Measurements from ENCODE around the gene SPO11.

DNA sequence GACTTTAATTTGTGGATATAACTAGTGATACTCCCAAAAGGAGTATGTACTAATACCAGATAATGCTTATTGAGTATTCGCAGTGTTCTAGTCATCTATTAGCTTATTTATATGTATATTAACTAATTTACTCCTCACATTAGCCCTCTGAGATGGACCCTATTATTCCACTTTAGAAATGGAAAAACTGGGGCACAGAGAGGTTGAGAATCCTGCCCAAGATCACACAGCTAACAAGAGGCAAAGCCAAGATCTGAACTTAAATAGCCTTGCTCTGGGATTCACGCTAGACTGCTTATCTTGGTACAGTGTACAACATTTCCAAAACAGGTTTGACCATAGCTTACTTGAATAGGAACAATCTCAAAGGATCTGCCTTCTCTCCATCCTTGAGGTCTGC, 8.5 kb upstream of the SPO11 start:
- TF ChIP-seq, protein P1, sequence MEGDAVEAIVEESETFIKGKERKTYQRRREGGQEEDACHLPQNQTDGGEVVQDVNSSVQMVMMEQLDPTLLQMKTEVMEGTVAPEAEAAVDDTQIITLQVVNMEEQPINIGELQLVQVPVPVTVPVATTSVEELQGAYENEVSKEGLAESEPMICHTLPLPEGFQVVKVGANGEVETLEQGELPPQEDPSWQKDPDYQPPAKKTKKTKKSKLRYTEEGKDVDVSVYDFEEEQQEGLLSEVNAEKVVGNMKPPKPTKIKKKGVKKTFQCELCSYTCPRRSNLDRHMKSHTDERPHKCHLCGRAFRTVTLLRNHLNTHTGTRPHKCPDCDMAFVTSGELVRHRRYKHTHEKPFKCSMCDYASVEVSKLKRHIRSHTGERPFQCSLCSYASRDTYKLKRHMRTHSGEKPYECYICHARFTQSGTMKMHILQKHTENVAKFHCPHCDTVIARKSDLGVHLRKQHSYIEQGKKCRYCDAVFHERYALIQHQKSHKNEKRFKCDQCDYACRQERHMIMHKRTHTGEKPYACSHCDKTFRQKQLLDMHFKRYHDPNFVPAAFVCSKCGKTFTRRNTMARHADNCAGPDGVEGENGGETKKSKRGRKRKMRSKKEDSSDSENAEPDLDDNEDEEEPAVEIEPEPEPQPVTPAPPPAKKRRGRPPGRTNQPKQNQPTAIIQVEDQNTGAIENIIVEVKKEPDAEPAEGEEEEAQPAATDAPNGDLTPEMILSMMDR (optimal IDR thresholded peaks at IDR 0.05 in 1 of 3, IDR thresholded peaks at IDR 0.05 in 1 of 3, conservative IDR thresholded peaks at IDR 0.05 in 1 of 3; ENCODE audit: extremely low read depth in 1 of 3, insufficient read depth in 2 of 3, low read length in 3 of 3) = no peak
- no peak for TF ChIP-seq EZH2 (IDR thresholded peaks at IDR 0.05; ENCODE audit: low read length)
